ENCODE results near the gene NR0B2.
"Not testable (repeated sequence)": the region's sequence is repeated elsewhere in the genome, so short reads cannot be mapped to it uniquely, and the experiment has no call there.

Gene NR0B2

GRCh38 chr1:26888231-26888630 is 25.5 kb downstream of the NR0B2 start:
- no peak for DNase-seq

GRCh38 chr1:26887125-26887524 is 26.6 kb downstream of the NR0B2 start:
- peak; percentile 53 to 54 for DNase-seq

GRCh38 chr1:26882696-26883463 is 30.9 kb downstream of the NR0B2 start:
- DNase-seq, result no peak

GRCh38 chr1:26881611-26882010 is 32.2 kb downstream of the NR0B2 start:
- DNase-seq, result not testable (repeated sequence)

- DNase-seq, result no peak
Observed at GRCh38 chr1:26879793-26880192, 34.0 kb downstream of the NR0B2 start.

- no peak for DNase-seq
Observed at GRCh38 chr1:26877326-26877725, 36.4 kb downstream of the NR0B2 start.

- no peak for DNase-seq
Observed at GRCh38 chr1:26874896-26875295, 38.9 kb downstream of the NR0B2 start.

GRCh38 chr1:26873097-26873496 is 40.7 kb downstream of the NR0B2 start:
- DNase-seq, result not testable (repeated sequence)

GRCh38 chr1:26864610-26865480 is 48.9 kb downstream of the NR0B2 start:
- peak; percentile 93 to 94 for DNase-seq

- no peak for DNase-seq
Observed at GRCh38 chr1:26863685-26864077, 50.1 kb downstream of the NR0B2 start.

- DNase-seq, result no peak
Observed at GRCh38 chr1:26862781-26863684, 50.7 kb downstream of the NR0B2 start, which contains the start of gene SFN. Gene SFN (plus strand): TSS chr1:26863149. CDS start chr1:26863213, 64 bp downstream.

GRCh38 chr1:26861889-26862378 is 51.8 kb downstream of the NR0B2 start:
- DNase-seq, result no peak

Measured in AML-193 (cell line).